ENCODE measurements around the gene SCD5. TPM values are rescaled to one million over a fixed set of nuclear protein-coding genes. Genes with fewer than 3 reads are reported as not detected.

SCD5 gene
- total RNA-seq, 2 donors from 2014 or later: 24.0 to 122 TPM

GRCh38 chr4:82696117-82696860 lies 102.3 kb downstream of the SCD5 start:
- Histone ChIP-seq H3K27me3 (replicated peaks; ENCODE audit: insufficient read depth) (no peaks in the 10 kb centered on the region), H3K9me3 (no peaks in the 10 kb centered on the region), H3K36me3 (no peaks in the 10 kb centered on the region), H3K4me1 (replicated peaks) (no peaks in the 10 kb centered on the region), H3K27ac (no peak overlapping the region), H3K4me3 (no peak overlapping the region)
- TF ChIP-seq POLR2AphosphoS5 (IDR thresholded peaks at IDR 0.05) (no peak), CTCF (IDR thresholded peaks at IDR 0.05) (no peak), POLR2A (IDR thresholded peaks at IDR 0.05) (no peak)
- intact Hi-C loops (cut with DNase I): no loop called here
- DNase-seq (ENCODE audit: low spot score): no peak
- WGBS: 81% methylated on average over 5 of the region's 5 CpGs

- TF ChIP-seq CTCF (IDR thresholded peaks at IDR 0.05) (no peak), POLR2A (IDR thresholded peaks at IDR 0.05) (no peak), POLR2AphosphoS5 (IDR thresholded peaks at IDR 0.05) (no peak)
- Histone ChIP-seq H3K27me3 (replicated peaks; ENCODE audit: insufficient read depth) (no peaks in the 10 kb centered on the region), H3K36me3 (no peaks in the 10 kb centered on the region), H3K27ac (no peak overlapping the region), H3K4me3 (no peak overlapping the region), H3K9me3 (no peaks in the 10 kb centered on the region), H3K4me1 (replicated peaks) (no peaks in the 10 kb centered on the region)
- intact Hi-C loops (cut with DNase I): no loop called here
- no peak for DNase-seq (ENCODE audit: low spot score)
- WGBS: 81% methylated on average over 4 of the region's 4 CpGs
Observed at GRCh38 chr4:82694892-82695291, 103.7 kb downstream of the SCD5 start.

DNA sequence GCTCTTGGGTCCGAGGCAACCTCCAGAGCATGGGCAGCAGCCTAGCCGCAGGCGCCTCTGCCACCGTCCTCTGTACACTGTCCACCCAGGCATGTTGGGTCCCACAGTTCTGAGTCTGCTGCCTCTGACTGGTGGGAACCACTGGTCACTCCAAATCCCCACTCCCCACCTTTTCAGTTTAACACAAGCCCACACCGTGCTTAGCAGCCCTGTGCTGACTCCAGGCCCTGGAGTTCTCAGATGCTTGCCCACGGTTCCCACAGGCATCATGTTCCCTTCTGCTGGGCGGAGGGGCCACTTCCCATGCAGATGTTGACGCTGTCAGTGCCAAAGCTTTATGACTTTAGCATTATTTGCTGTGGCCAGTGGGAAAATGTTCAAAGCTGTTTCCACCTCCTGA lies 104.5 kb downstream of the SCD5 start:
- Histone ChIP-seq H3K4me1 (replicated peaks) (no peaks in the 10 kb centered on the region), H3K27me3 (replicated peaks; ENCODE audit: insufficient read depth) (no peaks in the 10 kb centered on the region), H3K27ac (no peak overlapping the region), H3K9me3 (no peaks in the 10 kb centered on the region), H3K4me3 (no peak overlapping the region), H3K36me3 (no peaks in the 10 kb centered on the region)
- intact Hi-C loops (cut with DNase I): no loop called here
- WGBS: 79% methylated on average over 8 of the region's 8 CpGs
- no peak for TF ChIP-seq POLR2AphosphoS5 (IDR thresholded peaks at IDR 0.05)
- no peak for TF ChIP-seq POLR2A (IDR thresholded peaks at IDR 0.05)
- no peak for TF ChIP-seq CTCF (IDR thresholded peaks at IDR 0.05)
- DNase-seq (ENCODE audit: low spot score): no peak

DNA sequence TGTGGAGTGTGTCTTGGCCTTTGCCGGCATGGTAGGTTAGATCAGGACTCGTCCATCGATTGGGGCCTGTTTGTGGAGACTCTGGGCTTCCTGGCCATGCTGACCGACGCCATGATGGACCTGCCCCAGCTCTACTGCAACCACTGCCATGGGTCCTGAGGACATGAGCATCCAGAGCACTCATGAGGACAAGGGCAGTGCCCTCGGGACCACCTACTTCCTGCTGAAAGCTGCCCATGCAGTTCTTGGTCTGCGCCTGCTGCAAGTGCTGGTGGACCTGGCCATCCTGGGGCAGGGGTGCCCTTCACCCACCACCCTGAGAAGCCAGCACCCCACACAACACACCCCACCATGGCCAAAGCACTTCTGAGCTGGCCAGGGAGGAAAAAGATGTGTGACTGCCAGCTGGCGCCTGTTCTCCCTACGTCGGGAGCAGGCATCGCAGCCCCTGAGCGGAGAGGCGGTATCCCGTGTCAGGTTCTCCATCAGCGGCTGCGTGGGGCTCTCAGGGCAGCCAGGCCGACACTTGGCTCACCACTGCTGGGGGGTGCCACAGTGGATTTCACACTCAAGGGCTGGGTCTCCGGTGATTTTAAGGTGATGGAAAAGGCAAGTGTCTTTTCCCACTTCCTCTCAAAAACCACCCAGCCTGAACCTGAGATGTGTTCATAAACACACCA lies 106.4 kb downstream of the SCD5 start:
- TF ChIP-seq POLR2A (IDR thresholded peaks at IDR 0.05) (no peak), CTCF (IDR thresholded peaks at IDR 0.05) (no peak), POLR2AphosphoS5 (IDR thresholded peaks at IDR 0.05) (no peak)
- H3K4me1 ChIP-seq (replicated peaks): no peaks in the 10 kb centered on the region
- intact Hi-C loops (cut with DNase I): no loop called here
- no peak overlapping the region for H3K4me3 ChIP-seq
- no peaks in the 10 kb centered on the region for H3K27me3 ChIP-seq (replicated peaks; ENCODE audit: insufficient read depth)
- no peak overlapping the region for H3K27ac ChIP-seq
- no peaks in the 10 kb centered on the region for H3K9me3 ChIP-seq
- 94% methylated on average over 18 of the region's 18 CpGs for WGBS
- DNase-seq (ENCODE audit: low spot score): no peak
- no peaks in the 10 kb centered on the region for H3K36me3 ChIP-seq

GRCh38 chr4:82691431-82691830 lies 107.2 kb downstream of the SCD5 start:
- Histone ChIP-seq H3K4me1 (replicated peaks) (no peaks in the 10 kb centered on the region), H3K36me3 (no peaks in the 10 kb centered on the region), H3K27me3 (replicated peaks; ENCODE audit: insufficient read depth) (no peaks in the 10 kb centered on the region), H3K27ac (no peak overlapping the region), H3K9me3 (no peaks in the 10 kb centered on the region), H3K4me3 (no peak overlapping the region)
- 90% methylated on average over 2 of the region's 2 CpGs for WGBS
- no peak for DNase-seq (ENCODE audit: low spot score)
- intact Hi-C loops (cut with DNase I): no loop called here
- no peak for TF ChIP-seq POLR2AphosphoS5 (IDR thresholded peaks at IDR 0.05)

All from prostate gland (tissue), 2 donors.